HepG2 (cell line): ENCODE measurements around the gene MTO1. TPM values are rescaled to one million over a fixed set of nuclear protein-coding genes. Genes with fewer than 3 reads are reported as not detected.

Experiments used
- CBFB ChIP-seq: sonication (generic); formaldehyde crosslinking; IDR thresholded peaks from 2 replicates; pipeline ENCODE4 v1.4.0; 2020; ENCODE audit warnings: missing genetic modification reagents
- CC2D1A ChIP-seq: sonication (generic); formaldehyde crosslinking; IDR thresholded peaks from 2 replicates; pipeline ENCODE4 v1.8.1; 2023; ENCODE audit warnings: mild to moderate bottlenecking, missing genetic modification reagents
- ELF4 ChIP-seq: sonication (generic); formaldehyde crosslinking; IDR thresholded peaks from 2 replicates; pipeline ENCODE4 v1.5.0; 2020; ENCODE audit warnings: missing genetic modification reagents, mild to moderate bottlenecking, moderate library complexity, borderline replicate concordance
- ETV5 ChIP-seq: IDR thresholded peaks from 2 replicates; pipeline ENCODE4 v1.6.1; 2018; ENCODE audit warnings: missing biosample characterization, missing genetic modification reagents, inconsistent platforms, borderline replicate concordance
- FIP1L1 ChIP-seq: fragments of 200-400 bp; formaldehyde crosslinking; IDR thresholded peaks from 2 replicates; pipeline ENCODE4 v1.6.1; 2018; ENCODE audit warnings: low read depth, mild to moderate bottlenecking, low read length, moderate library complexity, borderline replicate concordance; ENCODE audit not compliant: insufficient read depth
- HDAC1 ChIP-seq: sonication (generic); formaldehyde crosslinking; IDR thresholded peaks from 2 replicates; pipeline ENCODE4 v1.5.1; 2020; ENCODE audit warnings: mild to moderate bottlenecking, missing genetic modification reagents
- MAFG ChIP-seq: sonication (generic); formaldehyde crosslinking; IDR thresholded peaks from 2 replicates; pipeline ENCODE4 v1.5.1; 2020; ENCODE audit warnings: mild to moderate bottlenecking, missing genetic modification reagents
- NFIC ChIP-seq: IDR thresholded peaks from 2 replicates; pipeline ENCODE4 v1.6.1; 2012; ENCODE audit warnings: mild to moderate bottlenecking, low read length, inconsistent platforms
- NPAS2 ChIP-seq: sonication (generic); formaldehyde crosslinking; IDR thresholded peaks from 2 replicates; pipeline ENCODE4 v1.8.0; 2022; ENCODE audit warnings: mild to moderate bottlenecking, missing genetic modification reagents, borderline replicate concordance
- SATB2 ChIP-seq: sonication (generic); formaldehyde crosslinking; IDR thresholded peaks from 2 replicates; pipeline ENCODE4 v1.5.0; 2020; ENCODE audit warnings: missing genetic modification reagents
- ZBTB3 ChIP-seq: sonication (generic); formaldehyde crosslinking; IDR thresholded peaks from 2 replicates; pipeline ENCODE4 v1.4.0; 2020; ENCODE audit warnings: low read depth, mild to moderate bottlenecking, moderate library complexity, missing genetic modification reagents, borderline replicate concordance
- ZFP36L1 ChIP-seq: sonication (generic); formaldehyde crosslinking; IDR thresholded peaks from 2 replicates; pipeline ENCODE4 v1.8.0; 2022; ENCODE audit warnings: mild to moderate bottlenecking, missing genetic modification reagents, moderate library complexity
- ZNF292 ChIP-seq: sonication (generic); formaldehyde crosslinking; IDR thresholded peaks from 2 replicates; pipeline ENCODE4 v1.8.1; 2022; ENCODE audit warnings: mild to moderate bottlenecking, low read depth, missing genetic modification reagents, borderline replicate concordance
- ZNF431 ChIP-seq: sonication (generic); formaldehyde crosslinking; IDR thresholded peaks from 2 replicates; pipeline ENCODE4 v1.9.0; 2022; ENCODE audit warnings: missing genetic modification reagents, low read depth, mild to moderate bottlenecking, borderline replicate concordance
- ZNF749 ChIP-seq: sonication (generic); formaldehyde crosslinking; IDR thresholded peaks from 2 replicates; pipeline ENCODE4 v1.8.0; 2022; ENCODE audit warnings: mild to moderate bottlenecking, missing genetic modification reagents, moderate library complexity, borderline replicate concordance
- ZNF772 ChIP-seq: sonication (generic); formaldehyde crosslinking; IDR thresholded peaks from 2 replicates; pipeline ENCODE4 v1.5.0; 2020; ENCODE audit warnings: mild to moderate bottlenecking, missing genetic modification reagents
- ZSCAN22 ChIP-seq: sonication (generic); formaldehyde crosslinking; IDR thresholded peaks from 2 replicates; pipeline ENCODE4 v1.4.0; 2020; ENCODE audit warnings: mild to moderate bottlenecking, missing genetic modification reagents
- polyA plus RNA-seq, 8 experiments: library from polyadenylated mRNA; depleted of rRNA in 3 of 8; stranded (reverse) in 7 of 8; unstranded in 1 of 8; fragments of >200 nt; fragmentation: Illumina TruSeq in 4 of 8; extraction: Trizol in 4 of 8; gene quantifications; 2 replicates each; pipeline versions ENCODE4 v1.2.1 to v1.2.3, GENCODE V29; 2011 to 2016; ENCODE audit warnings: low read depth in 4 of 8, missing spikeins in 1 of 8, mixed read lengths in 1 of 8; ENCODE audit not compliant: insufficient read depth in 1 of 8
- total RNA-seq, 5 experiments: library from RNA; depleted of rRNA; stranded (reverse); fragments of >200 nt; fragmentation: Illumina TruSeq; extraction: Trizol; gene quantifications; 2 replicates each; pipeline ENCODE4 v1.2.3, GENCODE V29; 2016; ENCODE audit warnings: low read depth in 1 of 5
- TF ChIP-seq, protein P1 (sequence below): conservative IDR thresholded peaks from 2 replicates; pipeline ENCODE4 v1.6.1; 2018; ENCODE audit warnings: missing genetic modification reagents
- TF ChIP-seq, protein P2 (sequence below): sonication (generic); formaldehyde crosslinking; IDR thresholded peaks from 2 replicates; pipeline ENCODE4 v1.4.0; 2020; ENCODE audit warnings: missing genetic modification reagents; ENCODE audit errors: not compliant biosample characterization
- TF ChIP-seq, protein P3 (sequence below): sonication (generic); formaldehyde crosslinking; IDR thresholded peaks from 2 replicates; pipeline ENCODE4 v1.4.0; 2020; ENCODE audit warnings: mild to moderate bottlenecking, missing genetic modification reagents
- TF ChIP-seq, protein P4 (sequence below): sonication (generic); formaldehyde crosslinking; IDR thresholded peaks from 2 replicates; pipeline ENCODE4 v1.8.1; 2023; ENCODE audit warnings: missing genetic modification reagents, inconsistent platforms, borderline replicate concordance

The MTO1 gene
- total and polyA plus RNA-seq, 2 of the 13 experiments (the other 11 are each of a cell fraction or from before 2014, with no cell fraction given), result 21.1 to 45.3 TPM

DNA sequence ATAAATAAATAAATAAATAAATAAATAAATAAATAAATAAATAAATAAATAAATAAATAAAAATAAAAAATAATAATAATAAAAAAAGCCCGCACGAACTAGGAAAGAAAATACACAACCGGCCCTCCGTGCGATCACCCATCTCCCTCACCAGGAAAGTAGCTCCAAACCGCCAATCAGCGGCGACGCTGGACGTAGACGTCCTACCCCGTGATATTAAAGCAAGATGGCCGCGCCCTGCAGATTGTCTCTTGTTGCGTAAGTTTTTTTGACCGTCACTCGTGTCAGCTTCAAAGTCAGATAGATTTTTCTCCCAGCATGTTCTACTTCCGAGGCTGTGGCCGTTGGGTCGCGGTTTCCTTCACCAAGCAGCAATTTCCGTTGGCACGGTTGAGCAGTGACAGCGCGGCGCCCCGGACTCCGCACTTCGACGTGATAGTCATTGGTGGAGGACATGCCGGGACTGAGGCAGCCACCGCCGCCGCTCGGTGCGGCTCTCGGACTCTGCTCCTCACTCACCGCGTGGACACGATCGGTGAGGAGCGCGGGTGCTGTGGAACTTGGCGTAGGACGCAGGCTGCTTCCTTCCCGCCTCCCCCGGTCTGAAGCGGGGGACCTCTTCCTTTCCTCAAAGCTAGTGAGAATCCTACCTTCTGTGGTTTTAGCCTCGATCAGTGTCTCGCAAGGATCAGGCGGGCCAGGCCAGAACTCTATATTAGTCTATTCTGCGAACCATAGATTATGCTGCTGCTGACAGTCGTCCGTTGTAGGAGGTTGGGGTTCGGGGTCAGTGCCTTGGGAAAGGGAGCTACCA lies at the start of gene MTO1 (continued):
- TF ChIP-seq, protein P1, sequence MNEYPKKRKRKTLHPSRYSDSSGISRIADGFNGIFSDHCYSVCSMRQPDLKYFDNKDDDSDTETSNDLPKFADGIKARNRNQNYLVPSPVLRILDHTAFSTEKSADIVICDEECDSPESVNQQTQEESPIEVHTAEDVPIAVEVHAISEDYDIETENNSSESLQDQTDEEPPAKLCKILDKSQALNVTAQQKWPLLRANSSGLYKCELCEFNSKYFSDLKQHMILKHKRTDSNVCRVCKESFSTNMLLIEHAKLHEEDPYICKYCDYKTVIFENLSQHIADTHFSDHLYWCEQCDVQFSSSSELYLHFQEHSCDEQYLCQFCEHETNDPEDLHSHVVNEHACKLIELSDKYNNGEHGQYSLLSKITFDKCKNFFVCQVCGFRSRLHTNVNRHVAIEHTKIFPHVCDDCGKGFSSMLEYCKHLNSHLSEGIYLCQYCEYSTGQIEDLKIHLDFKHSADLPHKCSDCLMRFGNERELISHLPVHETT, result no peak
- TF ChIP-seq ZFP36L1 (CRISPR knock-in tag), result no peak
- TF ChIP-seq NFIC, result no peak
- TF ChIP-seq CC2D1A (CRISPR knock-in tag), result no peak
- no peak for TF ChIP-seq MAFG (CRISPR knock-in tag)
- TF ChIP-seq ZBTB3 (CRISPR knock-in tag), result no peak
- TF ChIP-seq ETV5 (CRISPR knock-in tag), result no peak
- TF ChIP-seq ELF4 (CRISPR knock-in tag), result 0 out of 2 replicates have a peak, but pooled peaks have one; percentile 32
- no peak for TF ChIP-seq SATB2
- TF ChIP-seq, protein P2, sequence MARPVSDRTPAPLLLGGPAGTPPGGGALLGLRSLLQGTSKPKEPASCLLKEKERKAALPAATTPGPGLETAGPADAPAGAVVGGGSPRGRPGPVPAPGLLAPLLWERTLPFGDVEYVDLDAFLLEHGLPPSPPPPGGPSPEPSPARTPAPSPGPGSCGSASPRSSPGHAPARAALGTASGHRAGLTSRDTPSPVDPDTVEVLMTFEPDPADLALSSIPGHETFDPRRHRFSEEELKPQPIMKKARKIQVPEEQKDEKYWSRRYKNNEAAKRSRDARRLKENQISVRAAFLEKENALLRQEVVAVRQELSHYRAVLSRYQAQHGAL (CRISPR knock-in tag), result no peak
- TF ChIP-seq ZSCAN22, result no peak
- peak; percentile 32; the same call in 1 of the 2 replicates for TF ChIP-seq ZNF292
- TF ChIP-seq ZNF749 (CRISPR knock-in tag), result no peak
- no peak for TF ChIP-seq FIP1L1
- TF ChIP-seq, protein P3, sequence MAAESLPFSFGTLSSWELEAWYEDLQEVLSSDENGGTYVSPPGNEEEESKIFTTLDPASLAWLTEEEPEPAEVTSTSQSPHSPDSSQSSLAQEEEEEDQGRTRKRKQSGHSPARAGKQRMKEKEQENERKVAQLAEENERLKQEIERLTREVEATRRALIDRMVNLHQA (CRISPR knock-in tag), result no peak
- peak; percentile 77; the same call in 1 of the 2 replicates for TF ChIP-seq ZNF431
- TF ChIP-seq CBFB (CRISPR knock-in tag), result no peak
- no peak for TF ChIP-seq NPAS2 (CRISPR knock-in tag)
- peak; percentile 83 for TF ChIP-seq HDAC1 (CRISPR knock-in tag)
- TF ChIP-seq ZNF772, result peak; percentile 38; the same call in 1 of the 2 replicates
- TF ChIP-seq, protein P4, sequence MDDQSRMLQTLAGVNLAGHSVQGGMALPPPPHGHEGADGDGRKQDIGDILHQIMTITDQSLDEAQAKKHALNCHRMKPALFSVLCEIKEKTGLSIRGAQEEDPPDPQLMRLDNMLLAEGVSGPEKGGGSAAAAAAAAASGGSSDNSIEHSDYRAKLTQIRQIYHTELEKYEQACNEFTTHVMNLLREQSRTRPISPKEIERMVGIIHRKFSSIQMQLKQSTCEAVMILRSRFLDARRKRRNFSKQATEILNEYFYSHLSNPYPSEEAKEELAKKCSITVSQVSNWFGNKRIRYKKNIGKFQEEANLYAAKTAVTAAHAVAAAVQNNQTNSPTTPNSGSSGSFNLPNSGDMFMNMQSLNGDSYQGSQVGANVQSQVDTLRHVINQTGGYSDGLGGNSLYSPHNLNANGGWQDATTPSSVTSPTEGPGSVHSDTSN (CRISPR knock-in tag), result no peak
